ENCODE results near the gene HORMAD2.

DNA sequence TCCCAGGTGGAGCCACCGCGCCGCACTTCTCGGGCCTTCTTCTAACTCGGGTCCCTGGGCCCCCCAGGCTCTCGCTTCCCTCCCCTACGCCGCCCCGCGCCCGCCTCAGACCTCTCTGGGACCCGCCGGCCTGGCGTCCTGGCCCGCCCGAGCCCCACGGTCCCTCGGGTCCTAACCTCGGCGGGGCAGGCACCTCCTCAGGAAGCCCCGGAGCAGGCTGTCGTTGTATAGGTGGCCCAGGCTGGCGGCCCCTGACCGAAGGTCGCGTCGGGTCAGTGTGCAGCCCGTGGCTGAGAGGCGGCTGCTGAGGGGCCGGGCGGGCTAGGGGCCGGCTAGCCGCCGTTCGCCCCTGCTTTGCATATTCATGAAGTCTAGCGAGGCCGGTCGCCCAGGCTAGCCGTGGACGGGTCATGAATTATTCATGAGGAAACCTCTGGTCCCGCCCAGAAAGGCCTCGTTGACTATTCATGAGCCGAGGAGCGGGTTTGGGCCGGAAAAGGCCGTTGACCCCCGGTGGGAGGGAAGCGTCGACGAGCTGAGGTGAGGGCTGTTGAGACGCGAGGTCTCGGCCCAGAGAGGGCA is at the start of gene HORMAD2:
- TF ChIP-seq, protein P1, sequence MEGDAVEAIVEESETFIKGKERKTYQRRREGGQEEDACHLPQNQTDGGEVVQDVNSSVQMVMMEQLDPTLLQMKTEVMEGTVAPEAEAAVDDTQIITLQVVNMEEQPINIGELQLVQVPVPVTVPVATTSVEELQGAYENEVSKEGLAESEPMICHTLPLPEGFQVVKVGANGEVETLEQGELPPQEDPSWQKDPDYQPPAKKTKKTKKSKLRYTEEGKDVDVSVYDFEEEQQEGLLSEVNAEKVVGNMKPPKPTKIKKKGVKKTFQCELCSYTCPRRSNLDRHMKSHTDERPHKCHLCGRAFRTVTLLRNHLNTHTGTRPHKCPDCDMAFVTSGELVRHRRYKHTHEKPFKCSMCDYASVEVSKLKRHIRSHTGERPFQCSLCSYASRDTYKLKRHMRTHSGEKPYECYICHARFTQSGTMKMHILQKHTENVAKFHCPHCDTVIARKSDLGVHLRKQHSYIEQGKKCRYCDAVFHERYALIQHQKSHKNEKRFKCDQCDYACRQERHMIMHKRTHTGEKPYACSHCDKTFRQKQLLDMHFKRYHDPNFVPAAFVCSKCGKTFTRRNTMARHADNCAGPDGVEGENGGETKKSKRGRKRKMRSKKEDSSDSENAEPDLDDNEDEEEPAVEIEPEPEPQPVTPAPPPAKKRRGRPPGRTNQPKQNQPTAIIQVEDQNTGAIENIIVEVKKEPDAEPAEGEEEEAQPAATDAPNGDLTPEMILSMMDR (conservative IDR thresholded peaks at IDR 0.05 in 1 of 2, IDR thresholded peaks at IDR 0.05 in 1 of 2; ENCODE audit: low read depth in 1 of 2, low read length in 2 of 2), result no peak
- no peak for TF ChIP-seq EZH2 (IDR thresholded peaks at IDR 0.05; ENCODE audit: low read length, missing control alignments)
